GM20431 (cell line): ENCODE data around the gene PEX6.

Source experiments
- in situ Hi-C: fragments of 300-500 bp; cut with MseI, MboI; formaldehyde crosslinking; loops from one replicate; pipeline ENCODE4 v1.15.0; 2020; ENCODE audit warnings: low sequenced_read_pairs; ENCODE audit not compliant: unreplicated experiment

PEX6 gene, protein sequence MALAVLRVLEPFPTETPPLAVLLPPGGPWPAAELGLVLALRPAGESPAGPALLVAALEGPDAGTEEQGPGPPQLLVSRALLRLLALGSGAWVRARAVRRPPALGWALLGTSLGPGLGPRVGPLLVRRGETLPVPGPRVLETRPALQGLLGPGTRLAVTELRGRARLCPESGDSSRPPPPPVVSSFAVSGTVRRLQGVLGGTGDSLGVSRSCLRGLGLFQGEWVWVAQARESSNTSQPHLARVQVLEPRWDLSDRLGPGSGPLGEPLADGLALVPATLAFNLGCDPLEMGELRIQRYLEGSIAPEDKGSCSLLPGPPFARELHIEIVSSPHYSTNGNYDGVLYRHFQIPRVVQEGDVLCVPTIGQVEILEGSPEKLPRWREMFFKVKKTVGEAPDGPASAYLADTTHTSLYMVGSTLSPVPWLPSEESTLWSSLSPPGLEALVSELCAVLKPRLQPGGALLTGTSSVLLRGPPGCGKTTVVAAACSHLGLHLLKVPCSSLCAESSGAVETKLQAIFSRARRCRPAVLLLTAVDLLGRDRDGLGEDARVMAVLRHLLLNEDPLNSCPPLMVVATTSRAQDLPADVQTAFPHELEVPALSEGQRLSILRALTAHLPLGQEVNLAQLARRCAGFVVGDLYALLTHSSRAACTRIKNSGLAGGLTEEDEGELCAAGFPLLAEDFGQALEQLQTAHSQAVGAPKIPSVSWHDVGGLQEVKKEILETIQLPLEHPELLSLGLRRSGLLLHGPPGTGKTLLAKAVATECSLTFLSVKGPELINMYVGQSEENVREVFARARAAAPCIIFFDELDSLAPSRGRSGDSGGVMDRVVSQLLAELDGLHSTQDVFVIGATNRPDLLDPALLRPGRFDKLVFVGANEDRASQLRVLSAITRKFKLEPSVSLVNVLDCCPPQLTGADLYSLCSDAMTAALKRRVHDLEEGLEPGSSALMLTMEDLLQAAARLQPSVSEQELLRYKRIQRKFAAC

GRCh38 chr6:42978839-42979522 lies at the start of gene PEX6:
TSS of gene PEX6 (minus strand) at chr6:42979181. CDS start at chr6:42979150, 31 bp downstream.
- in situ Hi-C loops = no loop called here

GRCh38 chr6:43026365-43026764 lies 47.4 kb upstream of the PEX6 start:
- in situ Hi-C loops = no loop called here

DNA sequence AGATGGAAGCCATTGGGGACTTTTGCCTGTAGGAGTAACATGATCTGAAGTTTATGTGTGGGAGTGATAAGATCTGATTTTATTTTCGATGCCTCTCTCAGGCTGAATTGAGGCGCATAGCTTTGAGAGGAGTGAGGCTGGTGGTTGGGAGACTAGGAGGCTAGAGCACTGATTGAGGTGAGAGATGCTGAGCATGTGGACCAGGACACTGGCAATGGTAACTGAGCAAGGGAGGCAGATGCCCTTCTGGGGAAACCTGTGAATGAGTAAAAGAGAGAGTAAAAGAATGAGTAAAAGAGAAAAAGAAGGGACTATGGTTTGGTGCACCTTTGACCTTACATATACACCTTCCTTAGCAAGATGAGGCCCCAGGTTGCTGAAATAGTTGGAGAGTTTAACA lies 45.5 kb upstream of the PEX6 start:
- in situ Hi-C loops = no loop called here

- in situ Hi-C loops = no loop called here
Measured at GRCh38 chr6:43021270-43022047, 42.5 kb upstream of the PEX6 start, which contains the start of gene RRP36. TSS of gene RRP36 (plus strand) at chr6:43021623. CDS start at chr6:43021655, 32 bp downstream.

DNA sequence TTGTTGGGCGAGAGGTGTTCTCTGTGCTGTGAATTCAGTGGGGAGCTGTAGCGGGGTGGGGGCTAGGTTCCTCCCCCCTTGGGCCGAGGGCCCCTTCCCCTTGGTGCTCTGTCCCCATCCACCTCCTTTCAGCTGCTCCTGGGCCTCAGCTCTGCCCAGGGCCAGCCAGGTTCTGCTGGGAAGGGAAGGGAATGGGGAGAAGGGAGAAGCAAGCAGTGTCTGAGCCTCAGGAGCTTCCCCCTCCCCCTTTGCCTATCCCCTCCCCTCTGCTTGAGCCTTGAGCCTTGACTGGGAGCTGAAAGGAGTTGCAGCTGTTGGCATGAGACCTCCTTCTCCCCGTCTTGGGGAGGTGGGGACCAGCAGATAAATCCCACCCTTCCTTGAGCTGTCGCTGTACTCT lies 41.9 kb upstream of the PEX6 start:
- in situ Hi-C loops = no loop called here

GRCh38 chr6:43020052-43020705 lies 41.2 kb upstream of the PEX6 start:
- in situ Hi-C loops = no loop called here

GRCh38 chr6:43019152-43019551 lies 40.2 kb upstream of the PEX6 start:
- in situ Hi-C loops = no loop called here

DNA sequence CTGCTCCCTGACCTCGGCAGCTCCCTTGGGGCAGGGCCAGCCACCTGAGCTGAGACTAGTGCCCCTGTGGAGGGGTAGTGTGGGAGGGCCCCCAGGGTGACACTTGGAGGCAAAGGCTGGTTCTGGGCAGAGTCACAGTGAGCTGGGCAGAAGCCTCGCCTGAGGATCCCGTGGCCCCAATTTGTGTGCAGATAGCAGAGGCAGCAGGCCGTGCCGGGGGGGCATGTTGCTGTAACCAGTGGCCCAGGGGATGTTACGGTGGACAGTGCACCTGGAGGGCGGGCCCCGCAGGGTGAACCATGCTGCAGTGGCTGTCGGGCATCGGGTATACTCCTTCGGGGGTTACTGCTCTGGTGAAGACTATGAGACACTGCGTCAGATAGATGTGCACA lies 38.0 kb upstream of the PEX6 start:
- in situ Hi-C loops = no loop called here

DNA sequence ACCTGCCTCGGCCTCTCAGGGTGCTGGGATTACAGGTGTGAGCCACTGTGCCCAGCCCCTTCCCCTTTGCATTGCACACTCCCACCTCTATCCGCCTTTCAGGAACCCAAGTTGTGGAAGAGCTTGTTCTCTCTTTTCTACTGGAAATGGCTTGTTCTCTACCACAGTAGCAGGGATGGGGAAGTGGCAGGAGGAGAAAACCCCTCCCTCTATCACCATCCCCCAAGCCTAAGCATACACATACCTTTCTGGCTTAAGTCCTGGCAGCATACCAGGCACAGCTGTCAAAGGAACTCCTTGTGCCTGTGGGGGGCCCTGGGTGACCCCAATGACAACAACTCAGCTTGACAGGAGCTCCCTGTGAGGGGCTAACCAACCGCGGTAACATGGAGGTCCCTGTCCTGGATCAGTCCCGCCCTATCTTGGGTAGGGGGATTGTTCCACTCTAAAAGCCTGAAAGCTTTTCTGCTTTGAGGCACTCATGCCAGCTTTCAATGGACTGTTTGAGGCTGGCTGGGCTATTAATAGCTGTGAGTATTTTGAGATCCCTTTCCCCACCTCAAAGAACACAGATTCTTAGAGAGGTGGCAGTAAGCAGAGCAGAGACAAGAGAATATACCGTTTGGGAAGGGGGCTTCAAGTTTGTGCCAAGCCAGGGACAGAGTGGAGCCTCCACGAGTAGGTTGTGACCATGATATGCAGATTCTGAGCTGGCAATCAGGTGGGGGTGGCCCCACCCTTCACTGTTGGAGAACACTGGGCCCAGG lies 37.4 kb upstream of the PEX6 start:
- in situ Hi-C loops = no loop called here

DNA sequence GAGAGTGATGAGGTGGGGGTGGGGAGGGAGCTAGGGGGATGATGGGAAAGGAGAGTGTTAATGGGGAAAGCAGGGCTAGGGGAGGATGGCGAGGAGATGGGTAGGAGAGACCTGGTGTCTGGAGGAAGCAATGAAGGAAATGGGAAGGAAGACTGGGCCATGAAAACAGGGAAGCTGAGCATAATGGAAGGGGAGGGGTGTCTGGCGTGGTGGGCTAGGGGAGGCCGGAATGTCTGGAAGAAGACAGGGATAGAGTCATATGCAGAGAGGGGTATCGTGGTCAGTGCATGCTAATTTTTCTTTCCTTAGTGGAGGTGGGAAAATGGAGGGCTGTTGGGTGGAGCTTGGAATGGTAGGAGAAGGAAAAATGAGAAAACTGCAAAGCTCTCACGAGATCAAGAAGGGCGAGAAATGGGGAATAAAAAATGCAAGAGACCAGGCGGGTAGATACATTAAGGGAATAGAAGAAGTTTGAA lies 35.5 kb upstream of the PEX6 start:
- in situ Hi-C loops = no loop called here

- in situ Hi-C loops = no loop called here
Measured at GRCh38 chr6:43013843-43014433, 35.0 kb upstream of the PEX6 start, which contains the start of the genes KLHDC3 and MEA1. TSS of gene KLHDC3 (plus strand) at chr6:43014249. CDS start at chr6:43017193, 2,944 bp downstream. TSS of gene MEA1 (minus strand) at chr6:43013946. CDS start at chr6:43013813, 133 bp downstream.

GRCh38 chr6:43013097-43013842 lies 34.3 kb upstream of the PEX6 start:
- in situ Hi-C loops = no loop called here

GRCh38 chr6:43012364-43012763 lies 33.4 kb upstream of the PEX6 start:
- in situ Hi-C loops = no loop called here

GRCh38 chr6:43011207-43011606 lies 32.2 kb upstream of the PEX6 start:
- in situ Hi-C loops = no loop called here

- in situ Hi-C loops = no loop called here
Measured at GRCh38 chr6:43009124-43009523, 30.1 kb upstream of the PEX6 start.

- in situ Hi-C loops = no loop called here
Measured at GRCh38 chr6:43007126-43007525, 28.1 kb upstream of the PEX6 start.

DNA sequence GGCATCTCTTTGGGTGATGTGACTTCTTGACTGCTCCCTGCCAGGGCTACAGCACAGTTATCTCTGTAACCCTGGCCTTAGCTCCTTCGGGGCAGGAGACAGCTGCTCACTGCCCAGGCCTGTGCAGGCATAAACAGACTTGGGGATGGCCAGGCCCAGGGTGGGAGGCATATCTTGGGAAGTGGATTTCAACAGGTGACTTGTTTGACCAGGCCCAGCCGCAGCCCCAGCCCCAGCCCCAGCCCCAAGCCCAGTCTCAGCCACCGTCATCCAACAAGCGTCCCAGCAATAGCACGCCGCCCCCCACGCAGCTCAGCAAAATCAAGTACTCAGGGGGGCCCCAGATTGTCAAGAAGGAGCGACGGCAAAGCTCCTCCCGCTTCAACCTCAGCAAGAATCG lies 27.3 kb upstream of the PEX6 start:
- in situ Hi-C loops = no loop called here
